ENCODE data around the gene RBM45. TPM values are rescaled to one million over a fixed set of nuclear protein-coding genes. Genes with fewer than 3 reads are reported as not detected.

Gene RBM45
- total RNA-seq, 2 donors from 2014 or later = 5.6 to 6.4 TPM

- DNase-seq = no peak
- ATAC-seq = no peak
- intact Hi-C loops (cut with DNase I) = no loop called here
Measured at GRCh38 chr2:178101321-178102079, 10.7 kb upstream of the RBM45 start.

- DNase-seq (no peak), ATAC-seq (no peak)
- intact Hi-C loops (cut with DNase I) = no loop called here
Measured at GRCh38 chr2:178105566-178105965, 6.7 kb upstream of the RBM45 start.

GRCh38 chr2:178106053-178106452, 6.2 kb upstream of the RBM45 start:
- DNase-seq (no peak), ATAC-seq (no peak)
- intact Hi-C loops (cut with DNase I) = no loop called here

DNA sequence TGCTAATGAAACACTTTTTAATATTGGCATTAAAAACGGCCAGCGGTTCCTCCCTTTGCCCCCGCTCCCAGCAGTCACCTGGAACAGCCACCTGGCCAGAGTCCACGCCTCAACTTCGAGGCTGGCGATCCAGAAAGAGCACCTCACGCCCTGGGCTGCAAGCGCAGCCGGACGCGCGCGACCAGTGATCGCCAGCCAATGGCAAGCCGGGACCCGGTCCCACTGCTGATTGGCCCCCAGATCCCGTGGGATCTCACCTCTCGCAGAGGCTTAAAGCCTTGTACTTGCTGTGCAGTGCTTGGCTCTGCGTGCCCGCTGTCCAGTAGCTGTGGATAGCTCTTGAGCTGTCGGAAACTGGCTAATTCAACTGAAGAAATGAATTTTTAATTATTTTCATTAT, 4.1 kb upstream of the RBM45 start:
- no peak for ATAC-seq
- DNase-seq = no peak
- intact Hi-C loops (cut with DNase I) = no loop called here

DNA sequence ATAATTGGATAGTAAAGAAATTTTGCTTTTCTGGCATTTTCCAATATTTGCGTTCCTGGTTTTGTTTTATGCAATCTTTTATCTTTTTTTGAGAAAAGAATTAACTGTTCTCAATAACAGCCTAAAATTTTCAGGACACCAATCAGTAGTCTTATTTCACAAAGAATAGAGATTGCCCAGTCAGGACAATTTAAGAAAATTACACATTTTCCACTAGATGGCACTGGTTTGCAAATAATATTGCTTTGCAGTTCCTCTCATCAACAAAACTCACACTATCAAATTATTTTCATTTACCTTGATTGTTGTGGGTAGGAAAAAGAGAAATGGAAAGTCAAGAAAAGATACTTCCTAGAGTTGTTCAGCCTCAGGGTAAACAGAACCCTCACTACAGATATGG, 2.4 kb upstream of the RBM45 start:
- DNase-seq (no peak), ATAC-seq (no peak)
- intact Hi-C loops (cut with DNase I) = no loop called here

DNA sequence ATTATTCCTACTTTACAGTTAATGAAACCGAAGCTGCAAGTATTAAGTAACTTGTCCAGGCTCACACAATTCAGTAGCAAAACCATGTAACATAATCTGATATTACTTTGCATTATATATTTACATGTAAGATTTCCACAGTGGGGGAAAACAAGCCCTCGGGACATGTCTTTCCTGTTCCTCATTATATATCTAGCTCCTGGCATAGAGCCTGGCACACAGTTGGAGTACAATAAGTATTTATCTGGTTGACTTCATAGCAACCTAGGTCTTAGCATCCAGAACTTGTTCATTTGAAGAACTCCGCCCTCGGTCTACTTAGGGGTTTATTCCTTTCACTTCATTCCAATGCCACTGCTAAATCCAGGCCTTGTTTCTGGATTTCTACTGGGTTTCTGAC, 1.6 kb upstream of the RBM45 start:
- intact Hi-C loops (cut with DNase I) = no loop called here
- ATAC-seq (no peak), DNase-seq (no peak)

DNA sequence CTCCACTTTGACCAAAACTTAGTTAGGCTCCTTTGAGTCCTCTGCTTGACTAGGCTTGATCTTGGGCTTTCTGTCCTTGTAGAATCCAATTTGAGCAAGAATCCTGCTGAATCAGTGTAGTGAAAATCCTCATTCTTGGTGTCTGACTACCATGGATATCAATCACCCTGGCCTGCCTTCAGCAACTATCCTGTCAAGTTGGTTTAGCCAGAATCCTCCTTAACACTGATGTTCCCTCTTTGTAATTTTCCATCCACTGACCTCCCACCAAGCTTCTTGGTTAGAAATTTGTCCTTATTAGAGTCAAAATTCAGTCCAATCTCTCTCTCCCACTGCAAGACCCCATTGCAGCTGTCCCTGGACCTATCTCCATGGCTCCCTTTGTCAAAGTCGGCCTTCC, 494 bp upstream of the RBM45 start:
- ATAC-seq (no peak), DNase-seq (no peak)
- intact Hi-C loops (cut with DNase I) = loop anchor here in 1 of 2 donors (2.0 kb wide), 1 partner anchor 303 kb away; no protein-coding TSS in a partner anchor

- intact Hi-C loops (cut with DNase I) = no loop called here
- no peak for ATAC-seq
- no peak for DNase-seq
Measured at GRCh38 chr2:178114462-178114861, 2.2 kb downstream of the RBM45 start.

- no peak for ATAC-seq
Measured at GRCh38 chr2:178115271-178115670, 3.0 kb downstream of the RBM45 start.

GRCh38 chr2:178117725-178118124, 5.5 kb downstream of the RBM45 start:
- intact Hi-C loops (cut with DNase I) = no loop called here
- no peak for DNase-seq
- no peak for ATAC-seq

More at GRCh38 chr2:178115271-178115670, 3.0 kb downstream of the RBM45 start:
- no peak for DNase-seq
- intact Hi-C loops (cut with DNase I) = no loop called here

GRCh38 chr2:178119179-178119922, 7.1 kb downstream of the RBM45 start:
- intact Hi-C loops (cut with DNase I) = no loop called here
- ATAC-seq (no peak), DNase-seq (no peak)

DNA sequence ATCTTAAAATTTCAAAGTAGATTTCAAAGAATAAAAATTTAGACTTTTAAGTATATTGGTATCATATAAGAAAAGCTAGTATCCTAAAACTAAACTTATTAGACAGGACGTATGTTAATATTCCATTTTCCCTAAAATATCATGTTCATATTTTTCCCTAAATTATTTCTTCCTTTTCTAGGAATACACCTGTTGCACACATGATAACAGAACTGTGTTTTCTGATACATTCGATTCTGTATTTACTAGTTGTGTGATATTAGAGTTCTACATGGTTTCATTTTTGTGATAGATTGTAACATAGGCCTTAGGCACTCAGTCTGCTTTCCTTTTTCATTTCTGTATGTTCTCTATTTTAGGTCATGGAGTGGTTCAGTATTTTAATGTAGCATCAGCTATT, 10.9 kb downstream of the RBM45 start:
- DNase-seq (no peak), ATAC-seq (no peak)
- intact Hi-C loops (cut with DNase I) = no loop called here

DNA sequence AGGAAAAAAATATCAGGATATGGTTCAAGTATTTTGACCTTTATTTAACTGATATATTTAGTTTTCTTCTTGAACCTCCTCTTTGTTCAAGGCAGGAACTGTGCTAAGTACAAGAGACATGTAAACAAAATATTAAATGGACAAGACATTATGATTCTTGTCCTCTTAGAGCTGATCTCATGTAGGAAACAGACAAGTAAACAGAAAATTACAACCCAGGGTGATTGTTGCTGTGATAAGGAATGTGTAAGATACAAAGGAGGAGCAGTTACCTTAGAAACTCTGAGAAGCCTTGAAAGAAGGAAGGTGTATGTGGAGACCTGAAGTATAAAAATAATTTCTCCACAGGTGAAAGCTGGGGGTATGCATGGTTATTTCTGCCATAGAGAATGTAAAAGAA, 12.9 kb downstream of the RBM45 start:
- ATAC-seq (no peak), DNase-seq (no peak)
- intact Hi-C loops (cut with DNase I) = no loop called here

DNA sequence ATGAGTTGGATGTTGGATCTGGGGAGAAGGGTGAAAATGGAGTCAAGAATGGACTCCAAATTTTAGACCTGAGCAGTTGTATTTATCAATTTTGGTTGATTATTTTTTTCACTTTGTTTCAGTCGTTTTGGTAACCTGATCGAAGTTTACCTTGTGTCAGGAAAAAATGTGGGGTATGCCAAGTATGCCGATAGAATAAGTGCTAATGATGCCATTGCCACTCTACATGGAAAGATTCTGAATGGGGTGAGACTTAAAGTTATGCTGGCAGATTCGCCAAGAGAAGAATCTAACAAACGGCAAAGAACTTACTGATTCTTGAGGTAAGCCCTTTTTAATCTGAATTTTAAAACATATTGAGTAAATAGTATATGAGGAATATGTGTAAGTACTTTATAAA, 13.6 kb downstream of the RBM45 start:
- intact Hi-C loops (cut with DNase I) = no loop called here
- ATAC-seq = no peak
- no peak for DNase-seq

DNA sequence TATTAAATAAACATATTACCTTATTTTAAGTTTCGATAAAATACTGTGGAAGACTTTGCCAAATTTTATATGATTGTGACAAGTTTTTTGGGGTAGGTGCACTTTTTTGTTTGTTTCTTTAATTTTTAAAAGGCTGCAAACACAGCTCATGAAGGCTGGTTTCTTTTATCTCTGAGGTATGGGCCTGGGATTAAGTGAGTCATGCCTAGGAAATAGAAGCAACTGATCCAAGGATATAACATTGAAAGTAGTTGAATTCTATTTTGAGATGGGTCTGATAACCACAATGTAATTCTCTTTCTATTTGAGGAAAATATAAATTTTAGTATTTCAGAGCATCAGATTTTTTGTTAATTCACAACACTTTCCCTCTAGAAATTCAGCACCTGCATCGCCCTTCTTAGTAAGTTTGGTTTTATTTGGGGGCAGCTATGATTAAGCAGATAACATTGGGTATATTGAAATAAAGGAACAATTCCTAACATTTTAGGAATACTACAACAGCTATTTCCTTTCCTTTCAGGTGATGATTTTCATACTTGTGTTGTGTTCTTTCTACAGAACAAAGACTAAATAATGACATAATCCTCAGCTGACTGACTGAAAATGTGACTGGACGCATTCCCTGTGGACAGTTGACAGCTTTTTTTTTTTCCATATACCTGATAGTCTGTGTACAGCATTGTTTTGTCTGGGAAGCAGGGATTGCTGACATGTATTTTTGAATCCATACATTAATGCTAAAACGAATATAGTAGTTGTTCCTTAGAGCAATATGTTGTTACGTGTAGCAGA, 16.8 kb downstream of the RBM45 start:
- ATAC-seq (no peak), DNase-seq (no peak)
- intact Hi-C loops (cut with DNase I) = no loop called here

DNA sequence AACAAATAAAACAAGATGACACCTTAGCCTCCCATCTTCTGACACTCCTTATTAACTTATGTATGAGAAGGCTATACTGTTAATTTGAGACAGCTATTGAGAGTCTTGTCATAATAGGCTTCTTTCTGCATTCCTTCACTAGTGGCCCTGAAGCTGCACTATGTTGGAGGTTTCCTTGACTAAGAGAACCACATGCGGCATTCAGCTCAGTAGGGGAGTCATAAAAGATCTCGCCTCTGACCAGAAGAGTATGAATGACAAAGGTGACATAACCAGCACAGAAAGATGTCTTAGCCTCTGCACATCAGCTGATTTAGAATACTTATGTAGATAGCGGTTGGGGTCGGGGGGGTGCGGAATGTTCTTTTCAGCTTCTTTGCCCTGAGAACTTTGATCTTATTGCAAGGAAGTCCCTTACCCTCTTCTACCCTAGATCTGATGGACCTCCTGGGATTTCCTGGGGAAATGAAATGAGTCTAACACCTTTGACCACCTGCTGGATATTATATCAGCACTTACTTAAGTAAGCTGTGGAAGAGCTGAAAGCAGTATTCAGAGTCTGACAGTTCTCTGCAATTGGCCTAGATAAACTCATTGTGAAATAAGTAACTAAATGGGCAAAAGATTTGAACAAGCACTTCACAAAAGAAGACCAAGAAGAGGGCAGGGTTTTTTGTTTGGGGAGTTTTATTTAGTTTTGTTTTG, 24.2 kb downstream of the RBM45 start:
- ATAC-seq (no peak), DNase-seq (no peak)
- intact Hi-C loops (cut with DNase I) = loop anchor here in 1 of 2 donors (10.0 kb wide), 1 partner anchor 148 kb away; no protein-coding TSS in a partner anchor

DNA sequence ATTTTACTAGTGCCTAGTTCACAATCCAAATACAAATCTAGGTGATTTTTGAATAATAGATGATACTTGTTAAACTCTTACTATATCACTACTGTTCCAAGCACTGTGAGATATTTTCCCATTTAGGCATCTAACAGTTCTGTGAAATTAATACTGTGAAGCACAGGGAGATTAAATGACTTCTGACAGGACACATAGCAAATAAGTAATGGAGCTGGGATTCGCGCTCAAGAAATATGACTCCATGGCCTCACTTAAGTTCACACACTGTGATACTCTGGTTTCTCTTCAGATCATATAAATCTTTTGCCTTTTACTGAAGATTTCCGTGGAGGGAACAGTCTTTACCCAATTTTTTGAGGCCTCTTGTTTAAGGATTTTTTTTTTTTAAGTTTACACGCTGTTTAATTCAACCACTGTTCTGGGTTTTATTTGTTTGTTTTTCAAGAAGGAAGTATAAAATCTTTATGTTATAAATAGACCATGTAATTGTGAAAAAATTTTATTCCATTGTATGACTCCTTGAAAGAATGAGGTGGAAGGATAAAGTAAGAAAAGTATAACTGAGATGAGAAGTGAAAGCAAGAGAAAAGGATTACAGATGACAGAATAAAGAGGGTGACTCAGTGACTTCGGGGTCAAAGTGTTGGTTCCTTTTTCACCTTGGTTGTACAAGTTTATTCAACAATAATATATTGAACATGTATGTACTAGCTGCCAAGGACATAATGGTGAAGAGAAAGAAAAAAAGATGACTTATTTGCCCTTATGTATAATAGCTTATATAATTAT, 30.2 kb downstream of the RBM45 start:
- ATAC-seq = no peak
- intact Hi-C loops (cut with DNase I) = no loop called here
- no peak for DNase-seq

DNA sequence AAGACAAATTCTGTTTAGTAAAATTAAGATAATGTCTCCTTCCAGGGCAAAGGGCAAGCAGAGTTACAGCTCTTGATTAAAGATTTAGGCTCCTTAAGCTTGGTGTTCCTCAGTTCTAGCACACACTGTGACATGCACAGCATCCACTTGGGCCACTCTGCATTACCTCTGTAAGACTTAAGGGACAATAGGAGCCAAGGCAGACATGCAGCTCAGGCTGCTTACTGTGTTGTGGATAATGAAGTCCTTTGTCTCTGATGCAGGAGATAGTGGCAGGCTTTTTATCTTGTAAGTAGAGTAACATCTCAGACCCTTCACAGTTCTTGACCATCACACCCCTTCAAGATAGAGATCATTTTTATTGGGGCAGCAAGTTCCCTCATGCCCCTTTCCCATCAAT, 31.2 kb downstream of the RBM45 start:
- intact Hi-C loops (cut with DNase I) = no loop called here
- DNase-seq = no peak
- ATAC-seq = no peak

GRCh38 chr2:178152033-178152432, 39.8 kb downstream of the RBM45 start:
- no peak for DNase-seq
- ATAC-seq = peak in 1 of 2 donors; percentile 53
- intact Hi-C loops (cut with DNase I) = no loop called here
